Suppressor macrophage treated with lipopolysaccharide for 1 hour (primary cell): Measurements from ENCODE around the gene COG8.

Source experiments
- DNase-seq, 3 donors: peaks; one replicate each; pipeline ENCODE4 v3.0.0-alpha.2; 2020 to 2022

The COG8 gene

GRCh38 chr16:69283851-69284250, 55.5 kb downstream of the COG8 start:
- DNase-seq, result no peak

DNA sequence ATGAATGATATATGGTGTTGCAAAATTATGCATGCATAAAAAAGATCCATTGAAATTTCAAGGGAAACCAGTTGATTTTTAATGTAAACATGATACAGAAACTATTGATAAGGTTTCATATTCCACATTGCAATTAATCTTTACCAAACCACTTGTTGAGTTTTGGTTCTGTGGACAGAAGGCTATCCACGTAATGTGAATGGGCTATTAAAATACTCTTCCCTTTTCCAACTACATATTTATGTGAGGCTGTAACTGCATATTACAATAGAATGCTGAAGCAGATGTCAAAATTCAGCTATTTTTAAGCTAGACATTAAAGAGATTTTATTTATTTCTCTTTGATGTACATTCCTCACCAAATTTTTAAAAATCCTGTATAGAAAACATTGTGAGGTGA, 62.0 kb downstream of the COG8 start:
- no peak for DNase-seq
